Suprapubic skin (tissue), 4 donors: ENCODE results near the gene TOB2.

Source experiments
- EP300 ChIP-seq: sonication (generic); formaldehyde crosslinking; IDR thresholded peaks from one replicate; pipeline ENCODE4 v1.6.1; 2017; ENCODE audit warnings: antibody characterized with exemption
- POLR2AphosphoS5 ChIP-seq, 3 donors: sonication (generic); formaldehyde crosslinking; IDR thresholded peaks; one replicate each; pipeline ENCODE4 v1.6.1; 2017; ENCODE audit warnings: antibody characterized with exemption in 3 of 3
- TF ChIP-seq, protein P1 (sequence below), 2 donors: fragments of 200-600 bp in 1 of 2; fragments of 450-650 bp in 1 of 2; sonication (generic) in 1 of 2; IDR thresholded peaks; one replicate each; pipeline ENCODE4 v1.5.1; 2016 to 2019; ENCODE audit warnings: antibody characterized with exemption in 2 of 2, mild to moderate bottlenecking in 1 of 2, moderate library complexity in 1 of 2

- no peak for TF ChIP-seq POLR2AphosphoS5 (IDR thresholded peaks at IDR 0.05)
- TF ChIP-seq, protein P1, sequence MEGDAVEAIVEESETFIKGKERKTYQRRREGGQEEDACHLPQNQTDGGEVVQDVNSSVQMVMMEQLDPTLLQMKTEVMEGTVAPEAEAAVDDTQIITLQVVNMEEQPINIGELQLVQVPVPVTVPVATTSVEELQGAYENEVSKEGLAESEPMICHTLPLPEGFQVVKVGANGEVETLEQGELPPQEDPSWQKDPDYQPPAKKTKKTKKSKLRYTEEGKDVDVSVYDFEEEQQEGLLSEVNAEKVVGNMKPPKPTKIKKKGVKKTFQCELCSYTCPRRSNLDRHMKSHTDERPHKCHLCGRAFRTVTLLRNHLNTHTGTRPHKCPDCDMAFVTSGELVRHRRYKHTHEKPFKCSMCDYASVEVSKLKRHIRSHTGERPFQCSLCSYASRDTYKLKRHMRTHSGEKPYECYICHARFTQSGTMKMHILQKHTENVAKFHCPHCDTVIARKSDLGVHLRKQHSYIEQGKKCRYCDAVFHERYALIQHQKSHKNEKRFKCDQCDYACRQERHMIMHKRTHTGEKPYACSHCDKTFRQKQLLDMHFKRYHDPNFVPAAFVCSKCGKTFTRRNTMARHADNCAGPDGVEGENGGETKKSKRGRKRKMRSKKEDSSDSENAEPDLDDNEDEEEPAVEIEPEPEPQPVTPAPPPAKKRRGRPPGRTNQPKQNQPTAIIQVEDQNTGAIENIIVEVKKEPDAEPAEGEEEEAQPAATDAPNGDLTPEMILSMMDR (IDR thresholded peaks at IDR 0.05), result no peak
- no peak for TF ChIP-seq EP300
Observed at GRCh38 chr22:41442240-41442792, 4.3 kb downstream of the TOB2 start.
